Endothelial cell (in vitro differentiated cells): ENCODE results near the gene HNRNPL. TPM values are rescaled to one million over a fixed set of nuclear protein-coding genes. Genes with fewer than 3 reads are reported as not detected.
"Not testable (repeated sequence)": the region's sequence is repeated elsewhere in the genome, so short reads cannot be mapped to it uniquely, and the experiment has no call there.

ENCODE experiments used
- DNase-seq: peaks from one replicate; pipeline ENCODE4 v3.0.0; 2021; ENCODE audit warnings: low spot score
- H3K27ac Mint-ChIP-seq: one replicate; pipeline ENCODE4 v1.8.0; 2021; ENCODE audit warnings: mixed read lengths, inconsistent platforms; ENCODE audit not compliant: unreplicated experiment
- H3K27me3 Mint-ChIP-seq: one replicate; pipeline ENCODE4 v1.8.0; 2021; ENCODE audit warnings: mild to moderate bottlenecking, moderate library complexity, mixed read lengths, inconsistent platforms; ENCODE audit not compliant: unreplicated experiment
- H3K36me3 Mint-ChIP-seq: one replicate; pipeline ENCODE4 v1.8.0; 2021; ENCODE audit warnings: mild to moderate bottlenecking, low read depth, mixed read lengths, inconsistent platforms; ENCODE audit not compliant: unreplicated experiment
- H3K4me1 Mint-ChIP-seq: one replicate; pipeline ENCODE4 v1.8.0; 2021; ENCODE audit warnings: mild to moderate bottlenecking, mixed read lengths, inconsistent platforms; ENCODE audit not compliant: unreplicated experiment
- H3K4me3 Mint-ChIP-seq: one replicate; pipeline ENCODE4 v1.8.0; 2021; ENCODE audit warnings: mild to moderate bottlenecking, mixed read lengths, inconsistent platforms; ENCODE audit not compliant: unreplicated experiment
- H3K9me3 Mint-ChIP-seq: one replicate; pipeline ENCODE4 v1.8.0; 2021; ENCODE audit warnings: mixed read lengths, inconsistent platforms; ENCODE audit not compliant: unreplicated experiment
- total RNA-seq: library from RNA; stranded (reverse); fragmentation: NEBNext Ultra II Directional; extraction: Animal tissue kit (Norgen Biotek cat#: 25700); gene quantifications from one replicate; pipeline ENCODE4 v1.2.1, GENCODE V29; 2021; ENCODE audit not compliant: unreplicated experiment
- TF ChIP-seq, protein P1 (sequence below): fragments of 200-600 bp; sonication (generic); IDR thresholded peaks from one replicate; pipeline ENCODE4 v1.5.0; 2021; ENCODE audit warnings: antibody characterized with exemption; ENCODE audit not compliant: unreplicated experiment

Gene HNRNPL
- total RNA-seq, 1 donor from 2014 or later, result 343 TPM

DNA sequence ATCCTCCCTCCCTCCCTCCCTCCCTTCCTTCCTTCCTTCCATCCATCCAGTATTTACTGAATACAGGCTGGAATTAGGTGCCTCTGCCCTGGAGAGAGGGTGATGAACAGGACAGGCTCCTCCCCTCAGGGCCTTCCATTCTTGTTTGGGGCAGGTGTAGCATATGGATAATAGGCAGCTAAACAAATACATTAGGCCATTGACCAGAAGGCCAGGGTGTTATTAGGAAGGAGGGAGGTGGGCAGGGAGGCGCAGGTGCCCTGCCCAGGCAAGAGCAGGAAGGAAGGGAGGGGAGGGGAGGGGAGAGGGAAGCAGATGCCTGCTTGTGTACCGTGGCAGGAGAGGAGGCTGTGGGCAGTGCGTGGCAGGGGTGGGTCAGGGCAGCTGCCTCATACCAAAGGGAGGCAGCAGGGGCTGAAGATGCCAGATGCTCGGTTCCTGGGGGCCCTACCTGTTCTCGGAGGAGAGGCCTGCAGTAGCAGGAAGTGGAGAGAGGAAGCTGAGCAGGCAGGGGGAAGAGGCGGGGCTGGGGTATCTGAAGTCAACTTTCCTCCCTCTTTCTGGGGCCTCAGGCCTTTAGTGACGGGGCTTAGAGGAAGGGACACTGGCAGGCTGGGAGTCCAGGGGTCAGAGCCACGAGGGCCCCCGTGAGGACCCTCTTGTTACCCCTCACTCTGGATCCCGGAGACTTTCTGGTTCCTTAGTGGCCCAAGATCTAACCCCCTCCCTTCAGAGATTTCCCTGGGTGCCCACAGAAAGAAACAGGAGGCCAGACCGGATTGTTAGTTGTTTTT, 28.2 kb upstream of the HNRNPL start, which contains the start of gene RINL:
TSS of gene RINL (minus strand) at position 495 of the 794 bp plus-strand sequence. CDS start 1,533 bp downstream, outside the sequence.
- TF ChIP-seq, protein P1, sequence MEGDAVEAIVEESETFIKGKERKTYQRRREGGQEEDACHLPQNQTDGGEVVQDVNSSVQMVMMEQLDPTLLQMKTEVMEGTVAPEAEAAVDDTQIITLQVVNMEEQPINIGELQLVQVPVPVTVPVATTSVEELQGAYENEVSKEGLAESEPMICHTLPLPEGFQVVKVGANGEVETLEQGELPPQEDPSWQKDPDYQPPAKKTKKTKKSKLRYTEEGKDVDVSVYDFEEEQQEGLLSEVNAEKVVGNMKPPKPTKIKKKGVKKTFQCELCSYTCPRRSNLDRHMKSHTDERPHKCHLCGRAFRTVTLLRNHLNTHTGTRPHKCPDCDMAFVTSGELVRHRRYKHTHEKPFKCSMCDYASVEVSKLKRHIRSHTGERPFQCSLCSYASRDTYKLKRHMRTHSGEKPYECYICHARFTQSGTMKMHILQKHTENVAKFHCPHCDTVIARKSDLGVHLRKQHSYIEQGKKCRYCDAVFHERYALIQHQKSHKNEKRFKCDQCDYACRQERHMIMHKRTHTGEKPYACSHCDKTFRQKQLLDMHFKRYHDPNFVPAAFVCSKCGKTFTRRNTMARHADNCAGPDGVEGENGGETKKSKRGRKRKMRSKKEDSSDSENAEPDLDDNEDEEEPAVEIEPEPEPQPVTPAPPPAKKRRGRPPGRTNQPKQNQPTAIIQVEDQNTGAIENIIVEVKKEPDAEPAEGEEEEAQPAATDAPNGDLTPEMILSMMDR, result no peak
- Mint-ChIP-seq H3K27ac (peak within 1 kb of the TSS; percentile 83), H3K4me3 (no peak within 1 kb of the TSS)

DNA sequence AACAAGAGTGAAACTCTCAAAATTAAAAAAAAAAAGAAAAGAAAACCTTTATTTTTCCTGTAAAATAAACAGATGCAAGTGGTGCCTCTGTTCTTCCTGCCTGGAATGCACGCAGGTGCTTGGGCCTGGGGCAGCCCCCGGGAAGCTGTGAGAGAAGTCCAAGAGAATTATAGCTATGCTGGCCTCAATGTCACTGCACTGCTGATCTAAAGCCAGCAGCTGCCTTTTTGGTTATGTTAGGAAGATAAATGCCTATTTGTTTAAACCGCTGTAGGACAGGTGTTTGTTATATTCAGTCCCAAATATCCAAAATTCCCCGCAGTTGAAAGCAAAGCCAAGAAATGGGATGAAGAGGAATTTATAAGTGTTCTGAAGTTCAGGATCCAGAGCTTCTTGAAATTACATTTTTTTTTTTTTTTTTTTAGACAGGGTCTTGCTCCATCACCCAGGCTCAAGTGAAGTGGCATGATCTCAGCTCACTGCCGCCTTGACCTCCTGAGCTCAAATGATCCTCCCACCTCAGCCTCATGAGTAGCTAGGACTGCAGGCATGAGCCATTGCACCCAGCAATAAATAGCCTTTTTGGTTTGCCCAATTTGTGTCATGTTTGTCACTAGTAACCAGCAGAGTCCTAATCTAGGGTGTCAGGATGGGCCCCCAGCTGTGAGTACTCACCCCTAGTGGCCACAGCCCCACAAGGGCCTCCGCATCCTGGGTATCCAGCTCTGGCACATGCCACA, 26.0 kb upstream of the HNRNPL start:
- Mint-ChIP-seq H3K4me3 (no peak overlapping the region), H3K9me3 (no peaks in the 10 kb centered on the region), H3K36me3 (peaks cover 4% of the 10 kb centered on the region), H3K27me3 (peaks cover 2% of the 10 kb centered on the region), H3K4me1 (peaks cover 17% of the 10 kb centered on the region), H3K27ac (no peak overlapping the region)
- TF ChIP-seq, protein P1, result no peak
- DNase-seq, result no peak

More for the DNA sequence above, 28.2 kb upstream of the HNRNPL start, which contains the start of gene RINL:
- DNase-seq, result peak; percentile 23
- Mint-ChIP-seq H3K27me3 (peaks cover 2% of the 10 kb centered on the region), H3K4me1 (peaks cover 16% of the 10 kb centered on the region), H3K36me3 (peaks cover 10% of the 10 kb centered on the region), H3K9me3 (no peaks in the 10 kb centered on the region)

DNA sequence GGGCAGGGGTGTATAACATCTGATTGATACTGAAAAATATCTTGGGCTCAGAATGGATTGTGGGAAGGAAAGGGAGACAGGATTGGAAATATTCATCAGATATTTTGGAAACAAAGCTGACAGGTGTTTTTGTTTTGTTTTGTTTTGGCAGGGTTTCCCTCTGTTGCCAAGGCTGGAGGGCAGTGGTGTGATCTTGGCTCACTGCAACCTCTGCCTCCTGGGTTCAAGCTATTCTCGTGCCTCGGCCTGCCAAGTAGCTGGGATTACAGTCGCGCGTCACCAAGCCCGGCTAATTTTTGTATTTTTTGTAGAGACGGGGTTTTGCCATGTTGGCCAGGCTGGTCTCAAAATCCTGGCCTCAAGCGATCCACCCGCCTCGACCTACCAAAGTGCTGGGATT, 23.6 kb upstream of the HNRNPL start:
- not testable (repeated sequence) for H3K27ac Mint-ChIP-seq, H3K36me3 Mint-ChIP-seq, H3K4me3 Mint-ChIP-seq, DNase-seq, H3K9me3 Mint-ChIP-seq, H3K27me3 Mint-ChIP-seq
- peaks cover 12% of the 10 kb centered on the region for H3K4me1 Mint-ChIP-seq

DNA sequence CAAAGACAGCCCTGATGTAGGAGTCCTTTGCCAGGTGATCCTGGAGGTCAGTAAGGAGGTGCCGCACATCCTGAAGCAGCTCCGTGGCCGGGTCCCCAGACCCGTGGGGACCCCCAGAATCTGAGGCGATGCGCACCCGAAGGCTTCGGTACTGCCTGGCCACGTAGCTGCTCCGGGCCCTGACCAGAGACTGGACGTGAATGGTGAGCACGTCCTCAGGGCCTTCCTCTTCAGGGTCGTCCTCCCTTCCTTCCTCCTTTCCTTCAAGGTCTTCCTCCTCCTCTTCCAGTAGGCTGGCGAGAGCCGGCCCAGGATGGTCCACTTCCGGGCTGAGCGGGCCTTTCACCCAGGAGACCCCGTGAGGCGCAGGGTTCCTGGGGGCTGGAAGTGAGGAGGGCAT, 20.8 kb upstream of the HNRNPL start:
- TF ChIP-seq, protein P1, result no peak
- no peaks in the 10 kb centered on the region for H3K27me3 Mint-ChIP-seq
- H3K27ac Mint-ChIP-seq, result no peak overlapping the region
- H3K36me3 Mint-ChIP-seq, result peaks cover 4% of the 10 kb centered on the region
- H3K9me3 Mint-ChIP-seq, result no peaks in the 10 kb centered on the region
- H3K4me1 Mint-ChIP-seq, result peaks cover 4% of the 10 kb centered on the region
- H3K4me3 Mint-ChIP-seq, result no peak overlapping the region
- no peak for DNase-seq

DNA sequence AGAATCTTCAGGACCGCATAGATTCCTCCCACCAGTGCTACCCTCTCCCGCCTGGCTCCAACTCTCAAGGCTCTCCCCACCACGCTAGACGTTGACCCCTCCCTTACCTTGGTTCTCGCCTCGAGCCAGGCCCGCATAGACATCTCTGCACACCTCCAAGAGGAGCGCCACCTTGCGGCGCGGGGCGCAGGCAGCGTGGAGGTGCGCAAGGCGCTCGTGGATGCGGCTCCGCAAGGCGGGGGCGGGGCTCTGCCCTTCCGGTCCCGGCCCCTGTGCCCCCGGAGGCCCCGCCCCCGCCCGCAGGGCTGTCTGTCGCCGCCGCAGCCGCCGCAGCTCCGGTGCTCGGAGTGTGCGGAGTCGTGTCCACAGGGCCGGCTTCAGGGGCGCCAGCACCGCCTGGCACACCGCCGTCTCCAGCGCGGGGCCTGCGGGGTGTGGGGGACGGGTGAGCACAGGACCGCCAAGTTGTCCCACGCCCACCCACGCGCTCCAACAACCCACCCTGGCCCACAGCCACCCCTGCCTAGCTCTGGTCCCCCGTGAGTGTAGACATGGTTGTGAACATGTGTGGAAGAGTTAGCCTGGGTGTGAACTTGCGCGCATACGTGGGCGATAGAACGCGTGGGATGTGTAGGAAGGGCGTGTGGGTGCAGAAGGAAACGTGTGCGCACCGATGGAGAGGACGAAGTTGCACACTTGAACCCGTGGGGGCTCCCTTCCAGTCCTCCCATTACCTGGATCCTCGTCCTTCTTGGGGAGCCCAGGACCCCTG, 20.2 kb upstream of the HNRNPL start:
- H3K27me3 Mint-ChIP-seq, result no peaks in the 10 kb centered on the region
- DNase-seq, result peak; percentile 68
- TF ChIP-seq, protein P1, result peak; percentile 65
- no peaks in the 10 kb centered on the region for H3K9me3 Mint-ChIP-seq
- H3K36me3 Mint-ChIP-seq, result peaks cover 4% of the 10 kb centered on the region
- H3K4me3 Mint-ChIP-seq, result peak overlapping the region; percentile 37
- H3K4me1 Mint-ChIP-seq, result peaks cover 7% of the 10 kb centered on the region
- no peak overlapping the region for H3K27ac Mint-ChIP-seq
